Prostate gland (tissue), 2 donors: Measurements from ENCODE around the gene SLC25A5.
"Not testable (repeated sequence)": the region's sequence is repeated elsewhere in the genome, so short reads cannot be mapped to it uniquely, and the experiment has no call there.

Source experiments
- POLR2A ChIP-seq: fragments of 450-650 bp; IDR thresholded peaks from one replicate; pipeline ENCODE4 v1.6.1; 2016; ENCODE audit warnings: antibody characterized with exemption, mild to moderate bottlenecking
- POLR2AphosphoS5 ChIP-seq: sonication (generic); formaldehyde crosslinking; IDR thresholded peaks from one replicate; pipeline ENCODE4 v1.6.1; 2017; ENCODE audit warnings: antibody characterized with exemption
- TF ChIP-seq, protein P1 (sequence below), 4 experiments: fragments of 200-600 bp in 2 of 4; fragments of 450-650 bp in 2 of 4; sonication (generic) in 2 of 4; IDR thresholded peaks; 1 replicate in 3 of 4; 2 replicates in 1 of 4; pipeline ENCODE4 v1.5.1; 2016 to 2019; ENCODE audit warnings: antibody characterized with exemption in 4 of 4, mild to moderate bottlenecking in 2 of 4, moderate library complexity in 2 of 4

DNA sequence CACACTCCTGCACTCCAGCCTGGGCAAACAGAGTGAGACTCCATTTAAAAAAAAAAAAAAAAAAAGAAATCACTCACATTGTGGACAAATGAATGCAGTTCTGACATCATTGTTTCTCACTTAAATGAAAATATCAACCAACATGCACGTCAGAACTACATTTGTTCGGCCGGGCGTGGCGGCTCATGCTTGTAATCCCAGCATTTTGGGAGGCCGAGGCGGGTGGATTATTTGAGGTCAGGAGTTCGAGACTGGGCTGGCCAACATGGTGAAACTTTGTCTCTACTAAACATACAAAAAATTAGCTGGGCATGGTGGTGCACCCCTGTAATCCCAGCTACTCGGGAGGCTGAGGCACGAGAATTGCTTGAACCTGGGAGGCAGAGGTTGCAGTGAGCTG, 36.9 kb downstream of the SLC25A5 start:
- TF ChIP-seq, protein P1, sequence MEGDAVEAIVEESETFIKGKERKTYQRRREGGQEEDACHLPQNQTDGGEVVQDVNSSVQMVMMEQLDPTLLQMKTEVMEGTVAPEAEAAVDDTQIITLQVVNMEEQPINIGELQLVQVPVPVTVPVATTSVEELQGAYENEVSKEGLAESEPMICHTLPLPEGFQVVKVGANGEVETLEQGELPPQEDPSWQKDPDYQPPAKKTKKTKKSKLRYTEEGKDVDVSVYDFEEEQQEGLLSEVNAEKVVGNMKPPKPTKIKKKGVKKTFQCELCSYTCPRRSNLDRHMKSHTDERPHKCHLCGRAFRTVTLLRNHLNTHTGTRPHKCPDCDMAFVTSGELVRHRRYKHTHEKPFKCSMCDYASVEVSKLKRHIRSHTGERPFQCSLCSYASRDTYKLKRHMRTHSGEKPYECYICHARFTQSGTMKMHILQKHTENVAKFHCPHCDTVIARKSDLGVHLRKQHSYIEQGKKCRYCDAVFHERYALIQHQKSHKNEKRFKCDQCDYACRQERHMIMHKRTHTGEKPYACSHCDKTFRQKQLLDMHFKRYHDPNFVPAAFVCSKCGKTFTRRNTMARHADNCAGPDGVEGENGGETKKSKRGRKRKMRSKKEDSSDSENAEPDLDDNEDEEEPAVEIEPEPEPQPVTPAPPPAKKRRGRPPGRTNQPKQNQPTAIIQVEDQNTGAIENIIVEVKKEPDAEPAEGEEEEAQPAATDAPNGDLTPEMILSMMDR (IDR thresholded peaks at IDR 0.05), result not testable (repeated sequence)
- TF ChIP-seq POLR2A, POLR2AphosphoS5: not testable (repeated sequence)
